K562 (cell line): ENCODE data around the gene FMNL3. TPM values are rescaled to one million over a fixed set of nuclear protein-coding genes. Genes with fewer than 3 reads are reported as not detected.

ENCODE experiments used
- ATAC-seq: fragments of 200-7000 bp; cut with Tn5 transposase; 3 replicates; pipeline ENCODE4 v1.9.1; 2020; ENCODE audit warnings: moderate library complexity
- BruUV-seq: library from RNA; stranded (reverse); fragments of 400-500 nt; replicated peaks from 2 replicates; lab custom pipeline; 2021; lab: Mats Ljungman, UMichigan
- CTCF ChIA-PET: fragments of 300-600 bp; formaldehyde crosslinking; extraction: SDS; loops from one replicate; lab custom pipeline; 2021; ENCODE audit warnings: low intra/inter-chr PET ratio; lab: Yijun Ruan, JAX
- POLR2A ChIA-PET: fragments of 300-600, 350-650 bp; sonication (Branson Sonifier 250); formaldehyde crosslinking; extraction: SDS; loops from one replicate; lab custom pipeline; 2021; ENCODE audit warnings: antibody characterized with exemption, inconsistent platforms; lab: Yijun Ruan, JAX
- DNase-seq, 4 experiments: peaks; one replicate each; pipeline versions ENCODE4 v3.0.0 to v3.0.0-alpha.2; 2011 to 2018; ENCODE audit warnings: low spot score in 3 of 4, mixed read lengths in 3 of 4; ENCODE audit errors: extremely low read depth in 1 of 4
- FAIRE-seq: peaks from 2 replicates; lab custom pipeline; 2011; peaks lifted over from hg19 to GRCh38; lab: Jason Lieb, UNC
- H2AFZ ChIP-seq: 2 replicates; pipeline ENCODE4 v1.6.0; 2011; ENCODE audit warnings: low read depth, low read length, control low read depth, inconsistent platforms
- H3K27ac ChIP-seq: fragments of 200-600 bp; 3 replicates; pipeline ENCODE4 v1.8.0; 2011; ENCODE audit warnings: low read depth, mild to moderate bottlenecking, control low read depth, inconsistent platforms, low read length, moderate library complexity, mixed read lengths; ENCODE audit errors: extremely low read depth
- H3K27me3 ChIP-seq, 2 experiments: fragments of 300-600 bp in 1 of 2; 2 replicates in 1 of 2; 3 replicates in 1 of 2; pipeline versions ENCODE4 v1.6.0 to v1.8.0; 2011; ENCODE audit warnings: inconsistent platforms in 2 of 2, low read length in 2 of 2, mild to moderate bottlenecking in 1 of 2, mixed read lengths in 1 of 2, moderate library complexity in 1 of 2; ENCODE audit not compliant: control insufficient read depth in 2 of 2, insufficient read depth in 2 of 2
- H3K36me3 ChIP-seq: fragments of 300-600 bp; 3 replicates; pipeline ENCODE4 v1.8.0; 2011; ENCODE audit warnings: mild to moderate bottlenecking, low read length, inconsistent platforms; ENCODE audit not compliant: control insufficient read depth, insufficient read depth
- H3K4me1 ChIP-seq, 2 experiments: fragments of 200-600 bp in 1 of 2; replicated peaks in 1 of 2; 2 replicates in 1 of 2; 3 replicates in 1 of 2; pipeline versions ENCODE4 v1.5.1 to v1.8.0; 2011; ENCODE audit warnings: inconsistent platforms in 2 of 2, low read length in 2 of 2, mild to moderate bottlenecking in 1 of 2, mixed read lengths in 1 of 2, moderate library complexity in 1 of 2; ENCODE audit not compliant: control insufficient read depth in 2 of 2, insufficient read depth in 2 of 2
- H3K4me2 ChIP-seq: 2 replicates; pipeline ENCODE4 v1.6.1; 2011; ENCODE audit warnings: low read length, control low read depth, inconsistent platforms, mixed read lengths; ENCODE audit not compliant: insufficient read depth
- H3K4me3 ChIP-seq: fragments of 200-600 bp; sonication (generic), shearing (Covaris generic); 2 replicates; pipeline ENCODE4 v1.5.1; 2016; ENCODE audit warnings: control low read depth, inconsistent platforms
- H3K79me2 ChIP-seq: fragments of 200-600 bp; 3 replicates; pipeline ENCODE4 v1.8.0; 2011; ENCODE audit warnings: low read length, inconsistent platforms; ENCODE audit not compliant: control insufficient read depth, insufficient read depth
- H3K9ac ChIP-seq, 2 experiments: 2 replicates each; pipeline versions ENCODE4 v1.6.0 to v1.6.1; 2011; ENCODE audit warnings: low read depth in 2 of 2, low read length in 2 of 2, control low read depth in 1 of 2, inconsistent platforms in 1 of 2, mild to moderate bottlenecking in 1 of 2, mixed read lengths in 1 of 2; ENCODE audit not compliant: insufficient read depth in 1 of 2
- H3K9me1 ChIP-seq: one replicate; pipeline ENCODE4 v1.6.0; 2011; ENCODE audit warnings: inconsistent platforms, mild to moderate bottlenecking, low read length, moderate library complexity; ENCODE audit not compliant: control insufficient read depth, insufficient read depth
- H3K9me3 ChIP-seq: replicated peaks from 2 replicates; pipeline ENCODE4 v1.5.1; 2011; ENCODE audit warnings: low read depth, low read length, inconsistent platforms; ENCODE audit not compliant: control insufficient read depth, insufficient read depth
- H4K20me1 ChIP-seq: replicated peaks from 2 replicates; pipeline ENCODE4 v1.6.1; 2011; ENCODE audit warnings: low read length, inconsistent platforms, mixed read lengths; ENCODE audit not compliant: control insufficient read depth, insufficient read depth
- CREB3 ChIP-seq: fragments of 450-650 bp; conservative IDR thresholded peaks from 2 replicates; pipeline ENCODE4 v1.6.1; 2016; ENCODE audit warnings: missing genetic modification characterization, low read depth, mild to moderate bottlenecking, missing compliant biosample characterization, moderate library complexity
- NCOA1 ChIP-seq: fragments of 450-650 bp; IDR thresholded peaks from 2 replicates; pipeline ENCODE4 v1.6.1; 2016; ENCODE audit warnings: low read depth
- WGBS: fragments of 100-300 bp; shearing (Covaris generic); methylation state at CpG from one replicate; pipeline ENCODE4 v1.1.6; 2016; ENCODE audit warnings: low coverage, mixed read lengths; ENCODE audit not compliant: insufficient coverage; ENCODE audit errors: missing lambda C conversion rate; 5-methylcytosine and 5-hydroxymethylcytosine counted together
- in situ Hi-C: fragments of 300-500 bp; cut with MboI; formaldehyde crosslinking; loops from 4 replicates; pipeline ENCODE4 v1.15.0; 2018; ENCODE audit warnings: inconsistent platforms, mixed read lengths
- intact Hi-C: fragments of 100-400 bp; cut with micrococcal nuclease; formaldehyde crosslinking; loops from 2 replicates; pipeline ENCODE4 v1.14.2; 2022
- polyA plus RNA-seq, 8 experiments: library from polyadenylated mRNA; depleted of rRNA in 4 of 8; stranded (reverse) in 5 of 8; unstranded in 3 of 8; fragments of >200 nt; fragmentation: Nextera tagmentation in 2 of 8; fragmentation: Illumina TruSeq in 1 of 8; extraction: Ambion mirVana in 2 of 8; extraction: Trizol in 1 of 8; gene quantifications; 2 replicates each; pipeline versions ENCODE4 v1.2.1 to v1.2.3, GENCODE V29; 2011 to 2014; ENCODE audit warnings: inconsistent platforms in 1 of 8, missing spikeins in 1 of 8
- total RNA-seq, 7 experiments: library from RNA; depleted of rRNA in 6 of 7; stranded (reverse); fragments of >200 nt in 6 of 7; fragmentation: Illumina TruSeq in 2 of 7; extraction: Trizol in 2 of 7; gene quantifications; 2 replicates each; pipeline versions ENCODE4 v1.2.1 to v1.2.3, GENCODE V29; 2011 to 2021; ENCODE audit warnings: low replicate concordance in 1 of 7
- TF ChIP-seq, protein P1 (sequence below), 3 experiments: IDR thresholded peaks in 2 of 3; conservative IDR thresholded peaks in 1 of 3; 2 replicates each; pipeline ENCODE4 v1.5.1; 2011 to 2012; ENCODE audit warnings: low read length in 3 of 3, mild to moderate bottlenecking in 3 of 3, control low read depth in 2 of 3, improper control_type of control experiment in 1 of 3, inconsistent platforms in 1 of 3, low read depth in 1 of 3, mixed read lengths in 1 of 3, moderate library complexity in 1 of 3; ENCODE audit not compliant: insufficient read depth in 2 of 3

The FMNL3 gene
- total and polyA plus RNA-seq, 9 of the 15 experiments (the other 6 are each of a cell fraction or from before 2014, with no cell fraction given) = 0.49 to 14.4 (median 6.8) TPM

DNA sequence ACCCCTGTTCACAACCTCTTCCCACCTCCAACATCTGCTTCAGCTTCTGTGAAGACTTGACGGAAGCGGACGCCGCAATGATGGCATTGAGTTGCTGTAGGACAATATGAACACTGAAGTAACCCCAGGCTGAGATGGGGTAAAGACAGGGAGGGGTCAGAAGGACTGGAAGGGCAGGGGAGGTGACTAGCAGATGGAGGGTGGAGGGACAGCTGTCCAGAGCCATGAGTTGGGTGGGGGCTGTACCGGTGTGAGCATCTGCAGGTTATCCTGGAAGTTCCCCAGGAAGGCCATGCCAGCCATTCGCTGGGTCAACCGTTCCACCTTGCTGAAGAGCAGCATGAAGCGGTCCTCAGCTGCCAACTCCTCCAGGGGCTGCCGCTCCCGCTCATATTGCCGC is 57.8 kb downstream of the FMNL3 start:
- ATAC-seq (no peak), DNase-seq (no peak), FAIRE-seq (no peak)
- peaks cover 0 to 12% of the 10 kb centered on the region in 2 experiments; a peak in 3 of 5 replicates for H3K4me1 ChIP-seq
- H3K4me2 ChIP-seq = no peak overlapping the region
- intact Hi-C loops (no loop called here), in situ Hi-C loops (no loop called here)
- H3K36me3 ChIP-seq = peaks cover 11% of the 10 kb centered on the region; the same call in 2 of the 3 replicates
- H3K9me1 ChIP-seq = no peaks in the 10 kb centered on the region
- no peak overlapping the region for H3K4me3 ChIP-seq
- POLR2A ChIA-PET = interaction anchor here (1.0 to 3.4 kb wide), 6 partner anchors 13 to 193 kb away, joined by 3 to 18 read pairs (median 4); partner anchors contain the start of gene BCDIN3D
- TF ChIP-seq, protein P1, sequence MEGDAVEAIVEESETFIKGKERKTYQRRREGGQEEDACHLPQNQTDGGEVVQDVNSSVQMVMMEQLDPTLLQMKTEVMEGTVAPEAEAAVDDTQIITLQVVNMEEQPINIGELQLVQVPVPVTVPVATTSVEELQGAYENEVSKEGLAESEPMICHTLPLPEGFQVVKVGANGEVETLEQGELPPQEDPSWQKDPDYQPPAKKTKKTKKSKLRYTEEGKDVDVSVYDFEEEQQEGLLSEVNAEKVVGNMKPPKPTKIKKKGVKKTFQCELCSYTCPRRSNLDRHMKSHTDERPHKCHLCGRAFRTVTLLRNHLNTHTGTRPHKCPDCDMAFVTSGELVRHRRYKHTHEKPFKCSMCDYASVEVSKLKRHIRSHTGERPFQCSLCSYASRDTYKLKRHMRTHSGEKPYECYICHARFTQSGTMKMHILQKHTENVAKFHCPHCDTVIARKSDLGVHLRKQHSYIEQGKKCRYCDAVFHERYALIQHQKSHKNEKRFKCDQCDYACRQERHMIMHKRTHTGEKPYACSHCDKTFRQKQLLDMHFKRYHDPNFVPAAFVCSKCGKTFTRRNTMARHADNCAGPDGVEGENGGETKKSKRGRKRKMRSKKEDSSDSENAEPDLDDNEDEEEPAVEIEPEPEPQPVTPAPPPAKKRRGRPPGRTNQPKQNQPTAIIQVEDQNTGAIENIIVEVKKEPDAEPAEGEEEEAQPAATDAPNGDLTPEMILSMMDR (IDR thresholded peaks at IDR 0.05 in 2 of 3, conservative IDR thresholded peaks at IDR 0.05 in 1 of 3; ENCODE audit: insufficient read depth in 2 of 3, low read depth in 1 of 3, low read length in 3 of 3) = no peak
- TF ChIP-seq NCOA1 = no peak
- no peak for TF ChIP-seq CREB3 (tag)
- no peak overlapping the region for H2AFZ ChIP-seq
- no peak overlapping the region; a peak in 1 of 4 replicates for H3K9ac ChIP-seq
- no peaks in the 10 kb centered on the region; the same call in 1 of the 2 replicates for H4K20me1 ChIP-seq
- CTCF ChIA-PET = interaction anchor here (0.5 to 0.9 kb wide), 2 partner anchors 58 to 329 kb away, joined by 3 read pairs; partner anchors contain the start of gene FMNL3
- H3K27ac ChIP-seq = no peak overlapping the region
- H3K79me2 ChIP-seq = no peaks in the 10 kb centered on the region
- BruUV-seq = no TSS peak
- H3K27me3 ChIP-seq = no peaks in the 10 kb centered on the region
- H3K9me3 ChIP-seq = no peaks in the 10 kb centered on the region
- WGBS = 90% methylated on average over 8 of the region's 11 CpGs
